ENCODE measurements around the gene PIGU. TPM values are rescaled to one million over a fixed set of nuclear protein-coding genes. Genes with fewer than 3 reads are reported as not detected.
A peak's percentile ranks its signal among the peaks of the same experiment; 100 is the strongest.

Gene PIGU
- total RNA-seq, 4 donors from 2014 or later: 5.1 to 16.4 (median 8.5) TPM

- intact Hi-C loops (cut with DNase I; ENCODE audit: low total_unique reads): no loop called here
- 95 to 96% methylated on average over 8 of the region's 8 CpGs for WGBS, 2 donors
- no peak overlapping the region for H3K4me3 ChIP-seq (ENCODE audit: low read depth, poor library complexity, severe bottlenecking)
- DNase-seq (ENCODE audit: low spot score in 2 of 2): no peak
- TF ChIP-seq CTCF (IDR thresholded peaks at IDR 0.05) (no peak), POLR2A (IDR thresholded peaks at IDR 0.05) (no peak)
These were observed 137.1 kb downstream of the PIGU start for GRCh38 chr20:34539756-34540155.

- no peak overlapping the region for H3K4me3 ChIP-seq (ENCODE audit: low read depth, poor library complexity, severe bottlenecking)
- no peak for DNase-seq (ENCODE audit: low spot score in 2 of 2)
- intact Hi-C loops (cut with DNase I; ENCODE audit: low total_unique reads): no loop called here
- WGBS, 2 donors: 51 to 56% methylated on average over 5 of the region's 5 CpGs
- TF ChIP-seq CTCF (IDR thresholded peaks at IDR 0.05) (peak in 1 of 3 donors; percentile 60), POLR2A (IDR thresholded peaks at IDR 0.05) (no peak)
These were observed 138.2 kb downstream of the PIGU start for GRCh38 chr20:34538671-34539123.

GRCh38 chr20:34537651-34538050 is 139.2 kb downstream of the PIGU start:
- WGBS, 2 donors: 80 to 81% methylated on average over 8 of the region's 8 CpGs
- no peak overlapping the region for H3K4me3 ChIP-seq (ENCODE audit: low read depth, poor library complexity, severe bottlenecking)
- intact Hi-C loops (cut with DNase I; ENCODE audit: low total_unique reads): no loop called here
- TF ChIP-seq CTCF (IDR thresholded peaks at IDR 0.05) (no peak), POLR2A (IDR thresholded peaks at IDR 0.05) (no peak)
- DNase-seq (ENCODE audit: low spot score in 2 of 2): peak in 1 of 2 donors; percentile 58

GRCh38 chr20:34536798-34537394 is 140.0 kb downstream of the PIGU start:
- intact Hi-C loops (cut with DNase I; ENCODE audit: low total_unique reads): no loop called here
- TF ChIP-seq CTCF (IDR thresholded peaks at IDR 0.05) (no peak), POLR2A (IDR thresholded peaks at IDR 0.05) (no peak)
- H3K4me3 ChIP-seq (ENCODE audit: low read depth, poor library complexity, severe bottlenecking): no peak overlapping the region
- WGBS, 2 donors: 78 to 81% methylated on average over 10 of the region's 10 CpGs
- no peak for DNase-seq (ENCODE audit: low spot score in 2 of 2)

- intact Hi-C loops (cut with DNase I; ENCODE audit: low total_unique reads): no loop called here
- TF ChIP-seq CTCF (IDR thresholded peaks at IDR 0.05): no peak
- no peak for TF ChIP-seq POLR2A (IDR thresholded peaks at IDR 0.05)
- 82 to 97% methylated on average over 2 of the region's 2 CpGs for WGBS, 2 donors
- no peak overlapping the region for H3K4me3 ChIP-seq (ENCODE audit: low read depth, poor library complexity, severe bottlenecking)
- DNase-seq (ENCODE audit: low spot score in 2 of 2): no peak
These were observed 141.0 kb downstream of the PIGU start for GRCh38 chr20:34535857-34536256.

- DNase-seq (ENCODE audit: low spot score in 2 of 2): no peak
- intact Hi-C loops (cut with DNase I; ENCODE audit: low total_unique reads): no loop called here
- 91 to 97% methylated on average over 15 of the region's 15 CpGs for WGBS, 2 donors
- TF ChIP-seq CTCF (IDR thresholded peaks at IDR 0.05): no peak
- TF ChIP-seq POLR2A (IDR thresholded peaks at IDR 0.05): no peak
- no peak overlapping the region for H3K4me3 ChIP-seq (ENCODE audit: low read depth, poor library complexity, severe bottlenecking)
These were observed 141.5 kb downstream of the PIGU start for GRCh38 chr20:34535301-34535840.

All from lower leg skin (tissue), 4 donors.